BJ (cell line): ENCODE results near the gene MYD88. TPM values are rescaled to one million over a fixed set of nuclear protein-coding genes. Genes with fewer than 3 reads are reported as not detected.

Source experiments
- CTCF ChIA-PET: fragments of 350-600 bp; formaldehyde crosslinking; extraction: SDS; loops from one replicate; lab custom pipeline; 2021; ENCODE audit warnings: antibody characterized with exemption, inconsistent platforms; lab: Yijun Ruan, JAX
- POLR2A ChIA-PET: fragments of 300-600 bp; sonication (Branson Sonifier 250); formaldehyde crosslinking; extraction: SDS; loops from one replicate; lab custom pipeline; 2021; ENCODE audit warnings: antibody characterized with exemption; lab: Charles Lee
- DNase-seq: peaks from one replicate; pipeline ENCODE4 v3.0.0-alpha.2; 2011; ENCODE audit warnings: low read depth
- H3K27me3 ChIP-seq: 2 replicates; pipeline ENCODE4 v1.6.0; 2011; ENCODE audit warnings: low read length; ENCODE audit not compliant: control insufficient read depth, insufficient read depth
- H3K36me3 ChIP-seq: 2 replicates; pipeline ENCODE4 v1.5.1; 2011; ENCODE audit warnings: low read length; ENCODE audit not compliant: control insufficient read depth, insufficient read depth
- H3K4me3 ChIP-seq: 2 replicates; pipeline ENCODE4 v1.5.1; 2011; ENCODE audit warnings: low read depth, mild to moderate bottlenecking, control low read depth, low read length
- polyA plus RNA-seq: library from polyadenylated mRNA; depleted of rRNA; stranded (reverse); fragments of >200 nt; gene quantifications from 2 replicates; pipeline ENCODE4 v1.2.3, GENCODE V29; 2011
- TF ChIP-seq, protein P1 (sequence below): IDR thresholded peaks from 2 replicates; pipeline ENCODE4 v1.5.1; 2011; ENCODE audit warnings: low read depth, mild to moderate bottlenecking, control low read depth, inconsistent platforms, low read length, moderate library complexity; ENCODE audit not compliant: insufficient read depth

MYD88 gene
- polyA plus RNA-seq, 1 experiment: 45.6 TPM

DNA sequence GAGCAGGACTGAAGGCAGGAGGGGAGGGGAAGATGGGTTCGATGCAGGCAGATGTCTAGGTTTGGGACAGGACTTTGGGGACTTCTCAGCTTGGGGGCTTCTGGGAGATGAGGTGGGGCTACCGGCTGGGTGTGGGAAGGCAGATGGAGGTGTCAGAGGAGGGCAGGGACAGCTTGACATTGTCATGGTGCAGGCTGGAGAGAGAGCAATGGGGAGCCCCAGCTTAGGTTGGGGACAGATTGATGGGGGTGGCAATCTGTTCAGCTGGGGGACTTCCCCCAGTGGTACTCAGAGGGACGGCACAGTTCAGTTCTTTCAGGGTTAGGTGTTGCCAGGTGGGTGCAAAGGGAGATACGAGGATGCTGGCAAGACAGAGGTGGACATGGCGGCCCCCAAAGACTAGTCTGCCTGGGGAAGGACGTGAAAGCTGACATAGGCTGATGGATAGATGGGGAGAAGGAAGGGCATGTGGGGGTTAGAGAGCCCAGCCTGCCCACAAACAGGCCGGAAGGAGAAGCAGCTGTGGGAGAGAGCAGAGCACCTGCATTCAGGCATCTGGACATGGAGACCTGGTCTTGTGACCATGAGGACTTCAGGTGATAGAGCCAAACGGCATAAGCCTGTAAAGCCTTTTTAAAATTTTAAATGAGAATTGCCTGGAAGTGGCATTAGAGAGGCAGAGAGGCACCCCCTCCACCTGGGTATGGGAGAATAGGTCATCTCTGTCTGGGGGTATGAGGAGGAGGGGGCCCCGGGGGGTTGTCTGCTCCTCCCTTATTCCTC lies 22.6 kb upstream of the MYD88 start:
- Histone ChIP-seq H3K36me3 (peaks cover 6% of the 10 kb centered on the region), H3K27me3 (no peaks in the 10 kb centered on the region), H3K4me3 (no peak overlapping the region)
- TF ChIP-seq, protein P1, sequence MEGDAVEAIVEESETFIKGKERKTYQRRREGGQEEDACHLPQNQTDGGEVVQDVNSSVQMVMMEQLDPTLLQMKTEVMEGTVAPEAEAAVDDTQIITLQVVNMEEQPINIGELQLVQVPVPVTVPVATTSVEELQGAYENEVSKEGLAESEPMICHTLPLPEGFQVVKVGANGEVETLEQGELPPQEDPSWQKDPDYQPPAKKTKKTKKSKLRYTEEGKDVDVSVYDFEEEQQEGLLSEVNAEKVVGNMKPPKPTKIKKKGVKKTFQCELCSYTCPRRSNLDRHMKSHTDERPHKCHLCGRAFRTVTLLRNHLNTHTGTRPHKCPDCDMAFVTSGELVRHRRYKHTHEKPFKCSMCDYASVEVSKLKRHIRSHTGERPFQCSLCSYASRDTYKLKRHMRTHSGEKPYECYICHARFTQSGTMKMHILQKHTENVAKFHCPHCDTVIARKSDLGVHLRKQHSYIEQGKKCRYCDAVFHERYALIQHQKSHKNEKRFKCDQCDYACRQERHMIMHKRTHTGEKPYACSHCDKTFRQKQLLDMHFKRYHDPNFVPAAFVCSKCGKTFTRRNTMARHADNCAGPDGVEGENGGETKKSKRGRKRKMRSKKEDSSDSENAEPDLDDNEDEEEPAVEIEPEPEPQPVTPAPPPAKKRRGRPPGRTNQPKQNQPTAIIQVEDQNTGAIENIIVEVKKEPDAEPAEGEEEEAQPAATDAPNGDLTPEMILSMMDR: no peak
- CTCF ChIA-PET: interaction anchor here (1.2 to 6.3 kb wide), 4 partner anchors 14 to 364 kb away, joined by 5 to 39 read pairs (median 20); partner anchors contain the start of gene XYLB
- POLR2A ChIA-PET: no interaction called here
- DNase-seq: no peak

DNA sequence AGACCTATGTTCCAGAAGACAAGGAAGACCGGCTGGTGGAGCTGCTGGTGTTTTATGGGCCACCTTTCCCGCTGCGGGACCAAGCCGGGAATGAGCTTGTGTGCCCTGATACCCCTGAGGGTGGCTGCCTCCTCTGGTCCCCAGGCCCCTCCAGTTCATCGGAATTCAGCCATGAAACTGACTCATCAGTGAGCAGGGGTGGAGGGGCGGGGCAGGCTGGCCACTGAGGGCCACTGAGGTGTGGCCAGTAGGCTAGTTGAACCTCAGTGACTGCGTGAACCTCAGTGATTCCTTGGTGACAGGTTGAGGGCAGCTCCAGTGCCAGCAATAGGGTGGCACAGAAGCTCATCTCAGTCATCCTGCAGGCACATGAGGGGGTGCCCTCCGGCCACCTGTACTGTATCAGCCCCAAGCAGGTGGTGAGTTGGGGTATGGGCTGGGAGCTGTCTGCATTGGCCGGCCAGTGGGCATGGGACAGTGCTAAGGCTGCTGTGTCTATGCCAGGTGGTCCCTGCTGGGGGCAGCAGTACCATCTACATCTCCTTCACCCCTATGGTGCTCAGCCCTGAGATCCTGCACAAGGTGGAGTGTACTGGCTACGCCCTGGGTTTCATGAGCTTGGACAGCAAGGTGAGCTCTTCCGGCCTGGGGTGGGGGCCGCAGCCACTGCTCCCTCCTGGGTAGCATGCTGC lies 21.8 kb upstream of the MYD88 start:
- no peak for DNase-seq
- no peaks in the 10 kb centered on the region for H3K27me3 ChIP-seq
- H3K4me3 ChIP-seq: no peak overlapping the region
- ChIA-PET POLR2A (no interaction called here), CTCF (interaction anchor here (0.7 to 6.3 kb wide), 9 partner anchors 9 to 375 kb away, joined by 3 to 39 read pairs (median 8); partner anchors contain the start of gene XYLB)
- H3K36me3 ChIP-seq: peaks cover 8% of the 10 kb centered on the region
- TF ChIP-seq, protein P1: no peak

DNA sequence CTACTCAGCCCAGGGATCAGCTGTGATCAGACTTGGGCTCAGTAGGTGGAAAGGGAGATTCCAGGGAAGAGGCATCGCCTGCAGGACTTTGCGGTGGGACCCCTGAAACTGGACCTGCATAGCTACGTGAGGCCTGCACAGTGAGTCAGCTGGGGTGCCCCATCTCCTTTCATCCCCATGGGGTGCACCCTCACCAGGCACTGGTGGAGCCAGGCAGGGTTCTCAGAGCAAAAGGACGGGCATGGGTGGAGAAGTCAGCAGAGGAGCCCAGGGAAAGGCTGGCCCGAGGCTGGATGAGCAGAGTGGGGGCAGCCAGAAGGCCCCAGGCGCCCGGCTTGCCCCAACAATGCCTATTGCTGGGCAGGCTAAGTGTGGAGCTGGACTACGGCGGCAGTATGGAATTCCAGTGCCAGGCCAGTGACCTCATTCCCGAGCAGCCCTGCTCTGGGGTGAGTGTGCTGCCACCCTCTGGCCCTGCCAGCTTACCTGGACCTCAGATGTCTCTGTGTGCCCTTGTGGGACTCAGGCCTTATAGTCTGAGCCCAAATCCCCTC lies 21.2 kb upstream of the MYD88 start:
- Histone ChIP-seq H3K27me3 (no peaks in the 10 kb centered on the region), H3K4me3 (no peak overlapping the region), H3K36me3 (peaks cover 10% of the 10 kb centered on the region)
- ChIA-PET POLR2A (no interaction called here), CTCF (interaction anchor here (0.7 to 6.3 kb wide), 12 partner anchors 10 to 375 kb away, joined by 3 to 39 read pairs (median 7); partner anchors contain the start of gene XYLB)
- TF ChIP-seq, protein P1: no peak
- no peak for DNase-seq

DNA sequence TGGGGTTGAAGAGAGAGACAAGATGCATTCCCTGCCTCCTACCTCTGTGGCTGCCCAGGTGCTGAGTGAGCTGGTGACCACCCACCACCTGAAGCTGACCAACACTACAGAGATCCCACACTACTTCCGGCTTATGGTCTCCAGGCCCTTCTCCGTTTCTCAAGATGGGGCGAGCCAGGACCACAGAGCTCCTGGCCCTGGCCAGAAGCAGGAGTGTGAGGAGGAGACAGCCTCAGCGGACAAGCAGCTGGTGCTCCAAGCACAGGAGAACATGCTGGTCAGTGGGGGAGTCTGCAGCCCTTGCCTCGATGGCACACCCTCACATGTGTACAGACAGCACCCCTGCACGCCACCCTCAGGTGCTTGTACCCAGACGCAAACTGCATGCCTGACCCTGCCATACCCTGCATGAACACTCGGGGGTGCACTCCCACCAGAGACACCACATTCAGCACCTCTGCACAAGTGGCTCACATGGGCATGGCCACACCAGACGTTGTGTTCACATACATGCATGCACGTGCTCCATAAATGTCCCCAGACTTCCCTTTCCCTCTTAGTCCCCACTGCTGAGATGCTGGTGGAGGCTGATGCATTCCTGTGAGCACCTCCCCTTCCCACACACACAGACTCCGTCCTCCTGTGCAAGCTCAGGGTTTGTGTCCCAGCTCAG lies 20.6 kb upstream of the MYD88 start:
- H3K4me3 ChIP-seq: no peak overlapping the region
- H3K36me3 ChIP-seq: peaks cover 13% of the 10 kb centered on the region
- H3K27me3 ChIP-seq: no peaks in the 10 kb centered on the region
- TF ChIP-seq, protein P1: peak; percentile 83
- no peak for DNase-seq
- CTCF ChIA-PET: interaction anchor here (0.7 to 6.3 kb wide), 10 partner anchors 10 to 374 kb away, joined by 3 to 39 read pairs (median 10); partner anchors contain the start of gene XYLB
- POLR2A ChIA-PET: no interaction called here
